Measurements from ENCODE around the gene ATG2B. TPM values are rescaled to one million over a fixed set of nuclear protein-coding genes. Genes with fewer than 3 reads are reported as not detected.

ATG2B gene
- total RNA-seq, 3 donors from 2014 or later (not counting 1 experiment from before 2014, with no cell fraction given): 34.8 to 45.6 (median 35.8) TPM

DNA sequence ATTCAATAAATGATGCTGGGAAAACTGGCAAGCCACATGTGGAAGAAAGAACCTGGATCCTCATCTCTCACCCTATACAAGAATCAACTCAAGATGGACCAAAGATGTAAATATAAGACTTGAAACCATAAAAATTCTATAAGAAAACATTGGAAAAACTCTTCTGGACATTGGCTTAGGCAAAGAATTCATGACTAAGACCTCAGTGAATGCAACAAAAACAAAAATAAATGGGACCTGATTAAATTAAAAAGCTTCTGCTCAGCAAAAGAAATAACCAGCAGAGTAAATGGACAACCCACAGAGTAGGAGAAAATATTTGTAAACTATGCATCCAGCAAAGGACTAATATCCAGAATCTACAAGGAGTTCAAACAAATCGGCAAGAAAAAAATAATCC is 24.6 kb downstream of the ATG2B start:
- no CpG with 5 or more reads among the region's 1 CpG for WGBS (ENCODE audit: insufficient coverage)
- Mint-ChIP-seq H3K9me3 (no peaks in the 10 kb centered on the region), H3K4me3 (no peak overlapping the region), H3K27me3 (ENCODE audit: low read depth in 2 of 2) (no peaks in the 10 kb centered on the region), H3K4me1 (no peaks in the 10 kb centered on the region), H3K36me3 (peaks cover 5% of the 10 kb centered on the region), H3K27ac (no peak overlapping the region)
- DNase-seq (no peak), ATAC-seq (no peak)
- peaks cover 33% of the 10 kb centered on the region for H3K36me3 ChIP-seq (ENCODE audit: control insufficient read depth, insufficient read depth, low read length)
- no peak overlapping the region for H3K4me3 ChIP-seq (ENCODE audit: low read length)
- H3K27ac ChIP-seq (ENCODE audit: low read length): no peak overlapping the region
- no peaks in the 10 kb centered on the region for H3K9me3 ChIP-seq (ENCODE audit: control insufficient read depth, insufficient read depth, low read length)
- intact Hi-C loops (cut with micrococcal nuclease): no loop called here
- TF ChIP-seq, protein P1, sequence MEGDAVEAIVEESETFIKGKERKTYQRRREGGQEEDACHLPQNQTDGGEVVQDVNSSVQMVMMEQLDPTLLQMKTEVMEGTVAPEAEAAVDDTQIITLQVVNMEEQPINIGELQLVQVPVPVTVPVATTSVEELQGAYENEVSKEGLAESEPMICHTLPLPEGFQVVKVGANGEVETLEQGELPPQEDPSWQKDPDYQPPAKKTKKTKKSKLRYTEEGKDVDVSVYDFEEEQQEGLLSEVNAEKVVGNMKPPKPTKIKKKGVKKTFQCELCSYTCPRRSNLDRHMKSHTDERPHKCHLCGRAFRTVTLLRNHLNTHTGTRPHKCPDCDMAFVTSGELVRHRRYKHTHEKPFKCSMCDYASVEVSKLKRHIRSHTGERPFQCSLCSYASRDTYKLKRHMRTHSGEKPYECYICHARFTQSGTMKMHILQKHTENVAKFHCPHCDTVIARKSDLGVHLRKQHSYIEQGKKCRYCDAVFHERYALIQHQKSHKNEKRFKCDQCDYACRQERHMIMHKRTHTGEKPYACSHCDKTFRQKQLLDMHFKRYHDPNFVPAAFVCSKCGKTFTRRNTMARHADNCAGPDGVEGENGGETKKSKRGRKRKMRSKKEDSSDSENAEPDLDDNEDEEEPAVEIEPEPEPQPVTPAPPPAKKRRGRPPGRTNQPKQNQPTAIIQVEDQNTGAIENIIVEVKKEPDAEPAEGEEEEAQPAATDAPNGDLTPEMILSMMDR (IDR thresholded peaks at IDR 0.05): no peak
- no peaks in the 10 kb centered on the region for H3K4me1 ChIP-seq (ENCODE audit: control insufficient read depth, insufficient read depth, low read length)
- H3K27me3 ChIP-seq (ENCODE audit: control insufficient read depth, insufficient read depth, low read length): no peaks in the 10 kb centered on the region

DNA sequence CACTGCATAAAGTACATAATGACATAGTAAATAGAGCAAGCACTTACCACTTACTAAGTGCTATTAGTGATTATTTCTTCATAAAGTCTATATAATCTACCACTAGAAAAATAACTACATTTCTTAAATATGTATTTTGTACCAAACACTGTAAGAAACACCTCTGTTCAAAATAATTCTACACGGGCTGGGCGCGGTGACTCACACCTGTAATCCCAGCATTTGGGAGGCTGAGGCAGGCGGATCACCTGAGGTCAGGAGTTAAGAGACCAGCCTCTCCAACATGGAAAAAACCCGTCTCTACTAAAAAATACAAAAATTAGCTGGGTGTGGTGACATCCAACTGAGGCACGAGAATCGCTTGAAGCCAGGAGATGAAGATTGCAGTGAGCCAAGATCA is 38.9 kb downstream of the ATG2B start:
- H3K9me3 Mint-ChIP-seq: no peaks in the 10 kb centered on the region
- Histone ChIP-seq H3K4me3 (ENCODE audit: low read length) (no peak overlapping the region), H3K9me3 (ENCODE audit: control insufficient read depth, insufficient read depth, low read length) (no peaks in the 10 kb centered on the region), H3K4me1 (ENCODE audit: control insufficient read depth, insufficient read depth, low read length) (no peaks in the 10 kb centered on the region), H3K36me3 (ENCODE audit: control insufficient read depth, insufficient read depth, low read length) (peaks cover 63% of the 10 kb centered on the region), H3K27ac (ENCODE audit: low read length) (no peak overlapping the region), H3K27me3 (ENCODE audit: control insufficient read depth, insufficient read depth, low read length) (no peaks in the 10 kb centered on the region)
- peaks cover 13% of the 10 kb centered on the region for H3K36me3 Mint-ChIP-seq
- H3K27me3 Mint-ChIP-seq (ENCODE audit: low read depth in 2 of 2): no peaks in the 10 kb centered on the region
- DNase-seq: no peak
- TF ChIP-seq, protein P1 (IDR thresholded peaks at IDR 0.05): no peak
- H3K27ac Mint-ChIP-seq: no peak overlapping the region
- no peaks in the 10 kb centered on the region for H3K4me1 Mint-ChIP-seq
- no peak overlapping the region for H3K4me3 Mint-ChIP-seq
- 96% methylated on average over 7 of the region's 7 CpGs for whole genome bisulfite sequencing (ENCODE audit: insufficient coverage)
- ATAC-seq: no peak
- intact Hi-C loops (cut with micrococcal nuclease): no loop called here

DNA sequence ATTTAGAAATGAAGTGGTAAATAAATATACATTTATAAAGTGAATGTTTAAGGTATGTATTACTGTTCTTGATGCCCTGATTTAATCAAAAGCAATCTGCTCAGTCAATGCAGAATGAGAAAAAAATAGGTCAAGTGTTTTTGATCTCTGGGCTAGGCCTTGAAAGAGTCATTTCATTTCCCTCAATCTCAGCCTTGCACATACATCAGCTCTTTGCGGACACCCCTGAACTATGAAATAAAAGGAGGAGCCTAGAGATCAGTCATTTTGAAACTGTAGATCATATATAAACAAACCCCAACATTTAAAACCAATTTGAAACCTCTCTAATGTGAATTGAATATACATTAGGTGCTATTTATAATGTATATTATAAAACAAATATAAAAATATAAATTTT is 42.5 kb downstream of the ATG2B start:
- H3K27ac ChIP-seq (ENCODE audit: low read length): no peak overlapping the region
- Mint-ChIP-seq H3K9me3 (no peaks in the 10 kb centered on the region), H3K4me3 (no peak overlapping the region), H3K4me1 (no peaks in the 10 kb centered on the region), H3K27me3 (ENCODE audit: low read depth in 2 of 2) (no peaks in the 10 kb centered on the region), H3K36me3 (peaks cover 29% of the 10 kb centered on the region), H3K27ac (no peak overlapping the region)
- H3K36me3 ChIP-seq (ENCODE audit: control insufficient read depth, insufficient read depth, low read length): peaks cover 62% of the 10 kb centered on the region
- H3K4me1 ChIP-seq (ENCODE audit: control insufficient read depth, insufficient read depth, low read length): no peaks in the 10 kb centered on the region
- ATAC-seq (no peak), DNase-seq (peak in 1 of 2 donors; percentile 9)
- WGBS (ENCODE audit: insufficient coverage): 80% methylated on average over 1 of the region's 1 CpG
- H3K27me3 ChIP-seq (ENCODE audit: control insufficient read depth, insufficient read depth, low read length): no peaks in the 10 kb centered on the region
- intact Hi-C loops (cut with micrococcal nuclease): no loop called here
- TF ChIP-seq, protein P1 (IDR thresholded peaks at IDR 0.05): no peak
- H3K9me3 ChIP-seq (ENCODE audit: control insufficient read depth, insufficient read depth, low read length): no peaks in the 10 kb centered on the region
- no peak overlapping the region for H3K4me3 ChIP-seq (ENCODE audit: low read length)

DNA sequence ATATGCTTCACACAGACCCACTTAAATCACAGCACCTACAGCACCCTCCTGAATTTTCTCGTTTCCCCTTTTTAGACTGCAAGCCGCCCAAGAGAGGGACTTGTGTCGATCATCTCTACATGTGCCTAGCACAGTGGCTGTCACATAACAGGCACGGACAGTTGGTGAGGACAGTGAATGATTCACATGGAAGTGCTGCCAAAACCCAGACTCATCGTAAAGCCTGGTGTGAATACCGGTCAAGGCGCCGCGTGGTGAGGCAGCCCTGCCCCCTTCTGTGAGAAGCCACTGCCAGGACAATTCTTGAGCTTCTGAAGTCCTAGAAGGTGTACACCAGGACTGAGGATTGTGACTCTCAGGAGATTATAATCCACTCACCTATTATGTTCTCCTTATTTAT is 44.3 kb downstream of the ATG2B start:
- Histone ChIP-seq H3K27ac (ENCODE audit: low read length) (no peak overlapping the region), H3K4me3 (ENCODE audit: low read length) (no peak overlapping the region), H3K36me3 (ENCODE audit: control insufficient read depth, insufficient read depth, low read length) (peaks cover 62% of the 10 kb centered on the region), H3K27me3 (ENCODE audit: control insufficient read depth, insufficient read depth, low read length) (no peaks in the 10 kb centered on the region), H3K9me3 (ENCODE audit: control insufficient read depth, insufficient read depth, low read length) (no peaks in the 10 kb centered on the region), H3K4me1 (ENCODE audit: control insufficient read depth, insufficient read depth, low read length) (no peaks in the 10 kb centered on the region)
- intact Hi-C loops (cut with micrococcal nuclease): no loop called here
- TF ChIP-seq, protein P1 (IDR thresholded peaks at IDR 0.05): no peak
- Mint-ChIP-seq H3K9me3 (no peaks in the 10 kb centered on the region), H3K4me3 (no peak overlapping the region), H3K4me1 (no peaks in the 10 kb centered on the region), H3K27me3 (ENCODE audit: low read depth in 2 of 2) (no peaks in the 10 kb centered on the region), H3K36me3 (peaks cover 23% of the 10 kb centered on the region), H3K27ac (no peak overlapping the region)
- ATAC-seq (no peak), DNase-seq (no peak)
- WGBS (ENCODE audit: insufficient coverage): 96% methylated on average over 9 of the region's 9 CpGs

All from natural killer cell (primary cell).